KMS-11 (cell line): ENCODE measurements around the gene KAZN.

Experiments
- H2AFZ ChIP-seq: fragments of 200-600 bp; sonication (generic); 2 replicates; pipeline ENCODE4 v1.6.1; 2016; ENCODE audit warnings: antibody characterized with exemption, mixed run types, low read depth
- H3K27ac ChIP-seq: fragments of 200-600 bp; sonication (generic); 2 replicates; pipeline ENCODE4 v1.6.1; 2016; ENCODE audit warnings: mild to moderate bottlenecking, mixed run types
- H3K27me3 ChIP-seq: fragments of 200-600 bp; sonication (generic); 2 replicates; pipeline ENCODE4 v1.6.1; 2017; ENCODE audit warnings: mild to moderate bottlenecking, low read depth, mixed run types, moderate library complexity; ENCODE audit not compliant: insufficient read depth
- H3K36me3 ChIP-seq: fragments of 200-600 bp; sonication (generic); 2 replicates; pipeline ENCODE4 v1.6.1; 2017; ENCODE audit warnings: mild to moderate bottlenecking, mixed run types; ENCODE audit not compliant: insufficient read depth
- H3K4me1 ChIP-seq: fragments of 200-600 bp; sonication (generic); 2 replicates; pipeline ENCODE4 v1.6.1; 2016; ENCODE audit warnings: mild to moderate bottlenecking, low read depth, mixed run types; ENCODE audit not compliant: poor library complexity, severe bottlenecking
- H3K4me2 ChIP-seq: fragments of 200-600 bp; sonication (generic); 2 replicates; pipeline ENCODE4 v1.7.0; 2016; ENCODE audit warnings: mild to moderate bottlenecking, mixed run types
- H3K4me3 ChIP-seq: fragments of 200-600 bp; sonication (generic); IDR thresholded peaks from 2 replicates; pipeline ENCODE4 v1.6.1; 2017; ENCODE audit warnings: low read depth, low read length, mixed read lengths; ENCODE audit not compliant: insufficient read depth
- H3K79me2 ChIP-seq: fragments of 200-600 bp; sonication (generic); 2 replicates; pipeline ENCODE4 v1.6.1; 2016; ENCODE audit warnings: low read depth, mixed run types; ENCODE audit not compliant: insufficient read depth
- H3K9ac ChIP-seq: fragments of 200-600 bp; sonication (generic); 2 replicates; pipeline ENCODE4 v1.6.1; 2016; ENCODE audit warnings: mild to moderate bottlenecking, mixed run types
- H4K20me1 ChIP-seq: fragments of 200-600 bp; sonication (generic); 2 replicates; pipeline ENCODE4 v1.6.1; 2016; ENCODE audit warnings: mild to moderate bottlenecking, mixed run types; ENCODE audit not compliant: insufficient read depth
- TF ChIP-seq, protein P1 (sequence below): fragments of 200-600 bp; sonication (generic); conservative IDR thresholded peaks from 2 replicates; pipeline ENCODE4 v1.6.1; 2017; ENCODE audit warnings: low read depth, mild to moderate bottlenecking, antibody characterized with exemption, low read length, moderate library complexity, mixed read lengths

KAZN gene

GRCh38 chr1:15063783-15064182, 465.3 kb downstream of the KAZN start:
- no peaks in the 10 kb centered on the region for H3K36me3 ChIP-seq

DNA sequence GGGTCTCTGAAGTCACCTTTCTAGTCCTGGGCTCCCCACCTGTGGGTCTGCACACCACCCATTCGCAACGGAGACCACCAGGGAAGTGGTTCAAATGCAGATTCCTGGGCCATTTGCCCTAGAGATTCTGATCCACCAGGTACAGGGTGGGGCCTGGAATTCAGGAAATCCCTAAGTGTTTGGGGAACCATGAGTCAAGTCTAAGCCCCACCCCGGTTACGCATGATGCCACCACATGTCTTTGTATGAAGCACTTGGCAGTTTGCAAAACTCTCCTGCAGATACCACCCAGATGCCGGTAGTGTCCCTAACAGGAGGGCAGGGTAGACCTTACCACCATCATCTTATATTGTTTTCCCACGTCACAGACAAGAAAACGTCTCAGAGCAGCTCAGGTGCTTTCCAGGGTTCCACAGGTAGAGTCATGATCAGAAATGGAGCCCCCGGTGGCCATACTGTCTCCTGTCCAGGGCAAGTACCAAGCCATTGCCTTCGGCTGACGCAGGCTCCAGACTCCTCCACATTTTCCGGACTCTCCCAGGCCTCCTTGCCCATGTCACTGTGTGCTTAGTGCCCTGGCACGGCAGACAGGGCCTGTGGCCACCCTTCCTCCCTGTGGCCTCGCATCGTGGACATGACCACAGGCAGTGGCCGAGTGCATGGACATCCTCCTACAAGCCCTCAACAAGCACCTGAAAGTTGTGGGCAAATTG, 465.9 kb downstream of the KAZN start:
- Histone ChIP-seq H3K27ac (no peak overlapping the region), H3K36me3 (no peaks in the 10 kb centered on the region), H3K79me2 (no peaks in the 10 kb centered on the region), H4K20me1 (no peaks in the 10 kb centered on the region), H3K4me2 (no peak overlapping the region), H3K27me3 (peaks cover 4% of the 10 kb centered on the region; the same call in 1 of the 2 replicates), H3K4me3 (no peak overlapping the region), H2AFZ (no peak overlapping the region), H3K4me1 (no peaks in the 10 kb centered on the region), H3K9ac (no peak overlapping the region)
- TF ChIP-seq, protein P1, sequence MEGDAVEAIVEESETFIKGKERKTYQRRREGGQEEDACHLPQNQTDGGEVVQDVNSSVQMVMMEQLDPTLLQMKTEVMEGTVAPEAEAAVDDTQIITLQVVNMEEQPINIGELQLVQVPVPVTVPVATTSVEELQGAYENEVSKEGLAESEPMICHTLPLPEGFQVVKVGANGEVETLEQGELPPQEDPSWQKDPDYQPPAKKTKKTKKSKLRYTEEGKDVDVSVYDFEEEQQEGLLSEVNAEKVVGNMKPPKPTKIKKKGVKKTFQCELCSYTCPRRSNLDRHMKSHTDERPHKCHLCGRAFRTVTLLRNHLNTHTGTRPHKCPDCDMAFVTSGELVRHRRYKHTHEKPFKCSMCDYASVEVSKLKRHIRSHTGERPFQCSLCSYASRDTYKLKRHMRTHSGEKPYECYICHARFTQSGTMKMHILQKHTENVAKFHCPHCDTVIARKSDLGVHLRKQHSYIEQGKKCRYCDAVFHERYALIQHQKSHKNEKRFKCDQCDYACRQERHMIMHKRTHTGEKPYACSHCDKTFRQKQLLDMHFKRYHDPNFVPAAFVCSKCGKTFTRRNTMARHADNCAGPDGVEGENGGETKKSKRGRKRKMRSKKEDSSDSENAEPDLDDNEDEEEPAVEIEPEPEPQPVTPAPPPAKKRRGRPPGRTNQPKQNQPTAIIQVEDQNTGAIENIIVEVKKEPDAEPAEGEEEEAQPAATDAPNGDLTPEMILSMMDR: no peak

More at GRCh38 chr1:15063783-15064182, 465.3 kb downstream of the KAZN start:
- TF ChIP-seq, protein P1: no peak
- H3K27me3 ChIP-seq: peaks cover 4% of the 10 kb centered on the region; the same call in 1 of the 2 replicates
- H3K9ac ChIP-seq: no peak overlapping the region
- H4K20me1 ChIP-seq: no peaks in the 10 kb centered on the region
- H3K4me1 ChIP-seq: no peaks in the 10 kb centered on the region
- H3K27ac ChIP-seq: no peak overlapping the region
- H2AFZ ChIP-seq: no peak overlapping the region
- no peaks in the 10 kb centered on the region for H3K79me2 ChIP-seq
- no peak overlapping the region for H3K4me3 ChIP-seq
- no peak overlapping the region for H3K4me2 ChIP-seq

GRCh38 chr1:15065291-15065690, 466.8 kb downstream of the KAZN start:
- TF ChIP-seq, protein P1: no peak
- H3K4me1 ChIP-seq: no peaks in the 10 kb centered on the region
- no peaks in the 10 kb centered on the region for H3K36me3 ChIP-seq
- H3K27me3 ChIP-seq: peaks cover 4% of the 10 kb centered on the region; the same call in 1 of the 2 replicates
- no peak overlapping the region for H2AFZ ChIP-seq
- no peak overlapping the region for H3K27ac ChIP-seq
- no peak overlapping the region for H3K9ac ChIP-seq
- H3K4me3 ChIP-seq: no peak overlapping the region
- H4K20me1 ChIP-seq: no peaks in the 10 kb centered on the region
- no peak overlapping the region for H3K4me2 ChIP-seq
- H3K79me2 ChIP-seq: no peaks in the 10 kb centered on the region

- TF ChIP-seq, protein P1: no peak
- Histone ChIP-seq H3K36me3 (no peaks in the 10 kb centered on the region), H3K79me2 (no peaks in the 10 kb centered on the region), H3K4me1 (no peaks in the 10 kb centered on the region), H3K27ac (no peak overlapping the region), H3K4me3 (no peak overlapping the region), H3K9ac (no peak overlapping the region), H3K4me2 (no peak overlapping the region), H4K20me1 (no peaks in the 10 kb centered on the region), H3K27me3 (peaks cover 4% of the 10 kb centered on the region; the same call in 1 of the 2 replicates), H2AFZ (no peak overlapping the region)
These were observed 467.3 kb downstream of the KAZN start for GRCh38 chr1:15065736-15066135.
